GM12873 (cell line): ENCODE data around the gene AKAP12.

Experiments
- CTCF ChIP-seq: IDR thresholded peaks from 2 replicates; pipeline ENCODE4 v1.5.1; 2012; ENCODE audit warnings: low read depth, mild to moderate bottlenecking, moderate library complexity, low read length, control low read depth; ENCODE audit not compliant: insufficient read depth; ENCODE audit errors: missing control alignments

The AKAP12 gene

GRCh38 chr6:151280859-151281258 lies 41.1 kb downstream of the AKAP12 start:
- TF ChIP-seq CTCF, result no peak

GRCh38 chr6:151284012-151284411 lies 44.2 kb downstream of the AKAP12 start:
- no peak for TF ChIP-seq CTCF

GRCh38 chr6:151284548-151285017 lies 44.8 kb downstream of the AKAP12 start:
- TF ChIP-seq CTCF, result no peak

GRCh38 chr6:151285122-151285521 lies 45.4 kb downstream of the AKAP12 start:
- no peak for TF ChIP-seq CTCF

GRCh38 chr6:151286214-151286613 lies 46.4 kb downstream of the AKAP12 start:
- TF ChIP-seq CTCF, result no peak

- TF ChIP-seq CTCF, result no peak
These were observed 49.1 kb downstream of the AKAP12 start for GRCh38 chr6:151288712-151289398.

- no peak for TF ChIP-seq CTCF
These were observed 49.7 kb downstream of the AKAP12 start for GRCh38 chr6:151289399-151290007.
